PC-3 (cell line): ENCODE measurements around the gene SLC16A12.
A peak's percentile ranks its signal among the peaks of the same experiment; 100 is the strongest.

ENCODE experiments used
- CTCF ChIP-seq: fragments of 300-600 bp; sonication (generic); conservative IDR thresholded peaks from 2 replicates; pipeline ENCODE4 v1.5.1; 2017; ENCODE audit warnings: antibody characterized with exemption, low read depth, mild to moderate bottlenecking, low read length
- EZH2 ChIP-seq: fragments of 300-600 bp; sonication (generic); IDR thresholded peaks from one replicate; pipeline ENCODE4 v1.6.1; 2017; ENCODE audit warnings: antibody characterized with exemption, mild to moderate bottlenecking, low read length; ENCODE audit not compliant: unreplicated experiment
- EZH2phosphoT487 ChIP-seq: fragments of 300-600 bp; sonication (generic); IDR thresholded peaks from 2 replicates; pipeline ENCODE4 v1.6.1; 2018; ENCODE audit warnings: mild to moderate bottlenecking, antibody characterized with exemption, low read length, borderline replicate concordance

DNA sequence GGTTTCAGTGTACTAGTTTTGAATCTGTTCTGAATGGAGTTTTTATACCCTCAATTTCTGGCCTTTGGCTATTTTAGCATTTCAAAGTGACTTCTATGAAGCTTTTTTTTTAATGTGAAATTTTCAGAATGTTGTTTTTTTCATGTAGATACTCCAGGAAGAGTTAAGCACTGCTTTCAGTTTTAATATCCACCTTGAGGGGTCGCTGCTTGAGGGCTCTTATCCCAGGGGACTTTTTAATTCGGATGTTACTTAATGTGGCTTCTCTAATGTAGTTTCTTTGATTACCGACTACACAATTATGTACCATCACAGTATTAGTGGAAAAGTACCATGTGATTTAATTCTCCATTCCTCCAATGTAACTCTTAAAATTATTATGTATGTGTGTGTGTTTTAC, 115.8 kb downstream of the SLC16A12 start:
- TF ChIP-seq CTCF (peak; percentile 42; the same call in 1 of the 2 replicates), EZH2 (no peak), EZH2phosphoT487 (no peak)
